Keratinocyte (primary cell): ENCODE measurements around the gene CCDC38. TPM values are rescaled to one million over a fixed set of nuclear protein-coding genes. Genes with fewer than 3 reads are reported as not detected.

Source experiments
- DNase-seq: peaks from one replicate; pipeline ENCODE4 v3.0.0-alpha.2; 2011; ENCODE audit warnings: low read depth, missing footprints, low spot score
- FAIRE-seq: peaks from 2 replicates; lab custom pipeline; 2011; peaks lifted over from hg19 to GRCh38; lab: Jason Lieb, UNC
- H2AFZ ChIP-seq: 2 replicates; pipeline ENCODE4 v1.6.0; 2012; ENCODE audit warnings: low read length, control low read depth, inconsistent platforms; ENCODE audit not compliant: control insufficient read depth
- H3K27ac ChIP-seq: 2 replicates; pipeline ENCODE4 v1.5.1; 2011; ENCODE audit warnings: low read length; ENCODE audit not compliant: control insufficient read depth, insufficient read depth
- H3K27me3 ChIP-seq: 3 replicates; pipeline ENCODE4 v1.6.0; 2011; ENCODE audit warnings: low read length; ENCODE audit not compliant: control insufficient read depth, insufficient read depth; ENCODE audit errors: extremely low read depth
- H3K36me3 ChIP-seq, 2 experiments: 2 replicates in 1 of 2; 3 replicates in 1 of 2; pipeline ENCODE4 v1.5.1; 2011; ENCODE audit warnings: low read length in 2 of 2, mild to moderate bottlenecking in 1 of 2; ENCODE audit not compliant: control insufficient read depth in 2 of 2, insufficient read depth in 2 of 2; ENCODE audit errors: extremely low read depth in 1 of 2
- H3K4me1 ChIP-seq: 3 replicates; pipeline ENCODE4 v1.5.1; 2011; ENCODE audit warnings: low read length; ENCODE audit not compliant: control insufficient read depth, insufficient read depth; ENCODE audit errors: extremely low read depth
- H3K4me2 ChIP-seq: 3 replicates; pipeline ENCODE4 v1.6.0; 2011; ENCODE audit warnings: low read depth, low read length; ENCODE audit not compliant: control insufficient read depth, insufficient read depth; ENCODE audit errors: extremely low read depth
- H3K4me3 ChIP-seq, 3 experiments: fragments of 200-600 bp in 1 of 3; sonication (generic) in 1 of 3; 2 replicates in 2 of 3; 3 replicates in 1 of 3; pipeline ENCODE4 v1.5.1; 2011 to 2016; ENCODE audit warnings: low read length in 3 of 3, mild to moderate bottlenecking in 3 of 3, control low read depth in 2 of 3, inconsistent platforms in 1 of 3, low read depth in 1 of 3, mixed read lengths in 1 of 3, mixed run types in 1 of 3, moderate library complexity in 1 of 3; ENCODE audit not compliant: control insufficient read depth in 2 of 3, insufficient read depth in 2 of 3; ENCODE audit errors: extremely low read depth in 1 of 3
- H3K79me2 ChIP-seq: 2 replicates; pipeline ENCODE4 v1.6.0; 2012; ENCODE audit warnings: low read length; ENCODE audit not compliant: control insufficient read depth, insufficient read depth
- H3K9ac ChIP-seq: 3 replicates; pipeline ENCODE4 v1.6.0; 2011; ENCODE audit warnings: low read length; ENCODE audit not compliant: control insufficient read depth, insufficient read depth; ENCODE audit errors: extremely low read depth
- H3K9me1 ChIP-seq: 3 replicates; pipeline ENCODE4 v1.6.0; 2011; ENCODE audit warnings: low read length; ENCODE audit not compliant: control insufficient read depth, insufficient read depth; ENCODE audit errors: extremely low read depth
- H3K9me3 ChIP-seq: 2 replicates; pipeline ENCODE4 v1.5.1; 2012; ENCODE audit warnings: low read depth, low read length; ENCODE audit not compliant: control insufficient read depth
- H4K20me1 ChIP-seq: 3 replicates; pipeline ENCODE4 v1.6.0; 2011; ENCODE audit warnings: low read length; ENCODE audit not compliant: control insufficient read depth, insufficient read depth; ENCODE audit errors: extremely low read depth
- EZH2 ChIP-seq: IDR thresholded peaks from one replicate; pipeline ENCODE4 v1.6.1; 2012; ENCODE audit warnings: inconsistent platforms, mild to moderate bottlenecking, low read length, moderate library complexity
- dilution Hi-C: fragments of 300-500 bp; cut with MboI; formaldehyde crosslinking; loops from one replicate; pipeline ENCODE4 v1.7.0; 2020; ENCODE audit warnings: low sequenced_read_pairs; ENCODE audit not compliant: extremely low pct_ligation_motif_present
- polyA minus RNA-seq, 3 experiments: library from RNA; depleted of rRNA, polyadenylated mRNA; stranded (reverse); fragments of >200 nt; gene quantifications; 1 replicate in 1 of 3; 2 replicates in 1 of 3; 3 replicates in 1 of 3; pipeline ENCODE4 v1.2.3, GENCODE V29; 2011
- polyA plus RNA-seq, 5 experiments: library from polyadenylated mRNA; depleted of rRNA in 3 of 5; stranded (reverse) in 3 of 5; stranded (forward) in 1 of 5; unstranded in 1 of 5; fragments of >200 nt; gene quantifications; 1 replicate in 1 of 5; 2 replicates in 3 of 5; 3 replicates in 1 of 5; pipeline versions ENCODE4 v1.2.1 to v1.2.3, GENCODE V29; 2011 to 2012; ENCODE audit warnings: missing spikeins in 2 of 5, low read depth in 1 of 5, low replicate concordance in 1 of 5
- TF ChIP-seq, protein P1 (sequence below), 3 experiments: IDR thresholded peaks in 1 of 3; conservative IDR thresholded peaks in 1 of 3; optimal IDR thresholded peaks in 1 of 3; 2 replicates in 2 of 3; 3 replicates in 1 of 3; pipeline versions ENCODE3 to v1.5.1; 2011; ENCODE audit warnings: low read length in 3 of 3, mild to moderate bottlenecking in 3 of 3, moderate library complexity in 2 of 3, control low read depth in 1 of 3, inconsistent platforms in 1 of 3; ENCODE audit not compliant: insufficient read depth in 2 of 3; ENCODE audit errors: extremely low read depth in 1 of 3

Gene CCDC38
- 0.04 to 0.05 TPM in 2 of 3 replicates, not detected in the other for polyA plus RNA-seq
- polyA plus RNA-seq (2011; ENCODE audit: low read depth): not detected
- 0.04 TPM in 1 of 2 replicates, not detected in the other for polyA plus RNA-seq (2011; cell fraction: cytosol; rRNA removed)
- 0.09 and 0.15 TPM in 2 replicates for polyA plus RNA-seq (2011; cell fraction: nucleus; rRNA removed)
- 0.03 TPM in 1 of 2 replicates, not detected in the other for polyA plus RNA-seq (2012; ENCODE audit: low replicate concordance)
- polyA minus RNA-seq: not detected in 3 replicates
- polyA minus RNA-seq (2011; cell fraction: cytosol; rRNA and poly(A)+ RNA removed): not detected
- not detected in 2 replicates for polyA minus RNA-seq (2011; cell fraction: nucleus; rRNA and poly(A)+ RNA removed)

DNA sequence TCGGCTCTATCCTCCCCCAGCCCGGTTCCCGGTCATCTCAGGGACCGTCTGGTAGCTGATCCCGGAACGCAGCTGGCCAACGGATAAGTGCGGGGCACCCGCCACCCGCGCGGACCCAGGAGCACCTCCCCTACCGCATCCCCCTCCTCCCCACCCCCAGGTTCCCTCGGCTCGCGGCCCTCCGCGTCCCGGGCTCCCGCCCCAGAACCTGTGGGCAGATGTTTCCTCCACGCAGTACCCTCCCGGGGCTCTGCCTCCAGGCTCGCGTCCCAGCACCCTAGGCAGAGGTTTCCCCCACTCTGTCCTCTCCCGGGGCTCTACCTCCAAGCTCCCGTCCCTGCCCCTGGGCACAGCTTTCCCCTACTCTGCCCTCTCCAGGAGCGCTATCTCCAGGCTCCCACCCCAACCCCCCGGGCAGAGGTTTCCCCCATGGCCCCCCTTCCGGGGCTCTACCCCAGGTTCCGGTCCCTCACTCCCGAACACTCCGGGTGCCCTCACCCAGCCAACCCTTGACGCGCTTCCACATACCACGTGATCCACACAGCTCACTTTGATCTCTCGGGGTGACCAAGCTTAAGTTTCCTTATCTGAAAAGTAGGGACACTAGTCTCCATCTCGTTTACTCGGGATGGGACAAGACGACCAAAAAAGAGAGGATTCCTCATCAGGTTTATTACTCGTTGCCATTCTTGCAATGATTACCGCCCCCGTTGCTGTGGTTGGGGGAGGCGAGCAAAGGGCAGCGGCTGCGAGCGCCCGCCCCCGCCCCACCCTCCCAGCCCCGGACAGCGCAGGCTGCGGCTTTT is at the start of gene CCDC38:
CCDC38 (minus strand) TSS at position 91 of the 806 bp plus-strand sequence. CDS start 6,105 bp downstream, outside the sequence.
- H3K27ac ChIP-seq: peak within 1 kb of the TSS; percentile 38
- FAIRE-seq: peak; percentile 76

DNA sequence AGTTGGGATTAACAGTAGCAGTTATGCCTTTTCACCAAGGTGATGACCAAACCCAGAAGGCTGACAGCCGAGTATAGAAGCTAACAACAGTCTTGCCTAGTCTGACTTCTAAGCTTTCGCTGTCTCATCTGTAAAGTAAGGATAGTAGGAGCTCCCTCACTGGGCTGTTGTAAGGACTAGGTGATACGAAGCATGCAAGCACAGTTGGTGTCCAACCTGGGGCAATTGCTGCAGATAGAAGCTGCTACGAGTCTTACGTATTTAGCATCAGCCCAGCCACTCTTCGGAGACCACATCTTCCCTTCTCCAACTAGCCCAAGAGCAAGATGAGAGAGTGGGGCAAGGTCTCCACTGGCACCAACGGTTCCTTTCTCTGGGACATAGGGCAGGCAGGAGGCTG is 47.7 kb upstream of the CCDC38 start:
- Histone ChIP-seq H3K4me1 (no peaks in the 10 kb centered on the region), H3K27me3 (no peaks in the 10 kb centered on the region), H3K4me2 (no peak overlapping the region), H3K79me2 (no peaks in the 10 kb centered on the region), H3K4me3 (no peak overlapping the region), H2AFZ (no peak overlapping the region), H3K36me3 (no peaks in the 10 kb centered on the region), H3K9me1 (no peaks in the 10 kb centered on the region), H3K27ac (no peak overlapping the region), H4K20me1 (no peaks in the 10 kb centered on the region), H3K9ac (no peak overlapping the region), H3K9me3 (no peaks in the 10 kb centered on the region)
- DNase-seq: no peak
- no peak for FAIRE-seq
- dilution Hi-C loops: no loop called here
- TF ChIP-seq, protein P1, sequence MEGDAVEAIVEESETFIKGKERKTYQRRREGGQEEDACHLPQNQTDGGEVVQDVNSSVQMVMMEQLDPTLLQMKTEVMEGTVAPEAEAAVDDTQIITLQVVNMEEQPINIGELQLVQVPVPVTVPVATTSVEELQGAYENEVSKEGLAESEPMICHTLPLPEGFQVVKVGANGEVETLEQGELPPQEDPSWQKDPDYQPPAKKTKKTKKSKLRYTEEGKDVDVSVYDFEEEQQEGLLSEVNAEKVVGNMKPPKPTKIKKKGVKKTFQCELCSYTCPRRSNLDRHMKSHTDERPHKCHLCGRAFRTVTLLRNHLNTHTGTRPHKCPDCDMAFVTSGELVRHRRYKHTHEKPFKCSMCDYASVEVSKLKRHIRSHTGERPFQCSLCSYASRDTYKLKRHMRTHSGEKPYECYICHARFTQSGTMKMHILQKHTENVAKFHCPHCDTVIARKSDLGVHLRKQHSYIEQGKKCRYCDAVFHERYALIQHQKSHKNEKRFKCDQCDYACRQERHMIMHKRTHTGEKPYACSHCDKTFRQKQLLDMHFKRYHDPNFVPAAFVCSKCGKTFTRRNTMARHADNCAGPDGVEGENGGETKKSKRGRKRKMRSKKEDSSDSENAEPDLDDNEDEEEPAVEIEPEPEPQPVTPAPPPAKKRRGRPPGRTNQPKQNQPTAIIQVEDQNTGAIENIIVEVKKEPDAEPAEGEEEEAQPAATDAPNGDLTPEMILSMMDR (optimal IDR thresholded peaks at IDR 0.05 in 1 of 3, IDR thresholded peaks at IDR 0.05 in 1 of 3, conservative IDR thresholded peaks at IDR 0.05 in 1 of 3; ENCODE audit: extremely low read depth in 1 of 3, insufficient read depth in 2 of 3, low read length in 3 of 3): no peak
- no peak for TF ChIP-seq EZH2

More for the DNA sequence above, at the start of gene CCDC38:
- no peaks in the 10 kb centered on the region for H4K20me1 ChIP-seq
- DNase-seq: no peak
- H3K27me3 ChIP-seq: no peaks in the 10 kb centered on the region
- H2AFZ ChIP-seq: peak within 1 kb of the TSS; percentile 98
- H3K9me3 ChIP-seq: no peaks in the 10 kb centered on the region
- peak within 1 kb of the TSS; percentile 81 for H3K9ac ChIP-seq
- H3K4me1 ChIP-seq: peaks cover 9% of the 10 kb centered on the region
- no peaks in the 10 kb centered on the region for H3K36me3 ChIP-seq
- H3K4me2 ChIP-seq: peak within 1 kb of the TSS; percentile 96
- TF ChIP-seq, protein P1 (optimal IDR thresholded peaks at IDR 0.05 in 1 of 3, IDR thresholded peaks at IDR 0.05 in 1 of 3, conservative IDR thresholded peaks at IDR 0.05 in 1 of 3; ENCODE audit: extremely low read depth in 1 of 3, insufficient read depth in 2 of 3, low read length in 3 of 3): no peak
- no peak for TF ChIP-seq EZH2
- no peaks in the 10 kb centered on the region for H3K9me1 ChIP-seq
- dilution Hi-C loops: no loop called here
- no peaks in the 10 kb centered on the region for H3K79me2 ChIP-seq
- peak within 1 kb of the TSS; percentile 57 to 87 (median 74) for H3K4me3 ChIP-seq
